Liver (tissue), 3 donors: Measurements from ENCODE around the gene CSAG3.
"Not testable (repeated sequence)": the region's sequence is repeated elsewhere in the genome, so short reads cannot be mapped to it uniquely, and the experiment has no call there.

Experiments
- CTCF ChIP-seq: fragments of 150-350 bp; IDR thresholded peaks from 2 replicates; pipeline ENCODE4 v1.5.1; 2017; ENCODE audit warnings: improper control_type of control experiment, low read depth, low read length; ENCODE audit not compliant: missing input control
- HNF4A ChIP-seq, 2 donors: conservative IDR thresholded peaks; 2 replicates each; pipeline ENCODE4 v1.6.1; 2016; ENCODE audit warnings: antibody characterized with exemption in 2 of 2, mild to moderate bottlenecking in 2 of 2
- MAX ChIP-seq: IDR thresholded peaks from 2 replicates; pipeline ENCODE4 v1.6.1; 2016; ENCODE audit warnings: antibody characterized with exemption
- RAD21 ChIP-seq, 2 donors: IDR thresholded peaks; 2 replicates each; pipeline ENCODE4 v1.6.1; 2016; ENCODE audit warnings: antibody characterized with exemption in 2 of 2, mild to moderate bottlenecking in 2 of 2
- REST ChIP-seq: IDR thresholded peaks from 2 replicates; pipeline ENCODE4 v1.6.1; 2016; ENCODE audit warnings: antibody characterized with exemption, mild to moderate bottlenecking
- SP1 ChIP-seq: IDR thresholded peaks from 2 replicates; pipeline ENCODE4 v1.6.1; 2018; ENCODE audit warnings: antibody characterized with exemption, mild to moderate bottlenecking
- TAF1 ChIP-seq: conservative IDR thresholded peaks from 2 replicates; pipeline ENCODE4 v1.6.1; 2016; ENCODE audit warnings: antibody characterized with exemption, mild to moderate bottlenecking
- donor health status: healthy.
- donor health status: healthy.

- not testable (repeated sequence) for TF ChIP-seq REST; CTCF; SP1; TAF1; MAX; RAD21 (IDR thresholded peaks at IDR 0.05); HNF4A (conservative IDR thresholded peaks at IDR 0.05)
These were observed 22.5 kb upstream of the CSAG3 start for GRCh38 chrX:152736528-152736927.
